Airway epithelial cell (primary cell): Measurements from ENCODE around the gene PDK4. TPM values are rescaled to one million over a fixed set of nuclear protein-coding genes. Genes with fewer than 3 reads are reported as not detected.

Experiments used
- total RNA-seq: library from RNA; depleted of rRNA; stranded (reverse); fragments of >200 nt; gene quantifications from 2 replicates; pipeline ENCODE4 v1.2.3, GENCODE V29; 2015

Gene PDK4
- 0.19 and 0.85 TPM in 2 replicates for total RNA-seq

DNA sequence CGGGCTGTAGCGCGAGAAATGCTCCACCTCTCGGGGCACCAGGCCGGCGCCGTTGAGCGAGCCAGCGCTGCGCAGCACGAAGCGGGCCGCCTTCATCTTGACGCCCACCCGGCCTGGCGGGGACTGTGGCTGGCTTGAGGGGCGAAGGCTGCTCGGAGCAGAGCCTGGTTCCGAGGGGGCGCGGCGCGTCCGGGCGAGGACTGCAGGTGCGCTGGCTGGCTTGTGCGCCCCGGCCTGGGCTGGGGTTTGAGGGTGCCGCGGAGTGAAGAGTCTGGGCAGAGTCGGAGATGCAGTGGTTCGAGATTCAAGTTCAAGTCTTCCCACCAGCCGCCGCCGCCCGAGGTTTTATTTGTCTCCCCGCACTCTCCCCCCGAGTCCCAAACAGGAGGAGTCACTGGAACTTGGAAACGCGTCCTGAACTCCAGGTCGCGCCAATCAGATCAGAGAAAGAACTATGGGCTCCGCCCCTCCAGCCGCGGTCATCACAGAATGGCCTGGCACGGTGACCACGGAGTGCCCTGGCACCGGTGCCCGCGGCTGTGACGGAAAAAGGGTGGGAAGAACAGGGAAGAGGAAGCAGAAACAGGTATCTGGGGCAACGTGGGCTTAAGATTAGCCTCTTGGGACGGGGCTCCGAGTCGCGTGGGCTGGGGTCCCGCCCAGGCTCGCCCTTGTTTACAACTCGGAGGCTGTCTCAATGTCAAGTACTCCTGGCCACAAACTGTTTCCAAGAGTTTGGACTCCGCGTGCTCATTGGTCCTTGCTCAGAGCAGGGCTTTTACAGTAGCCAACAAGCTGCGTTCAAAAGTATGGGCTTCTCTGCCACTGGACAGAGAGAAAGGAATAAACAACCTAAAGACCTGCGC, at the start of gene PDK4:
TSS of gene PDK4 (minus strand) at position 319 of the 866 bp plus-strand sequence. CDS start at position 96, 223 bp downstream.

Other genes with a start within 250 kb of the PDK4 start
- 0.14 TPM in 1 of 2 replicates, not detected in the other for gene PON3, start 200.1 kb downstream of the PDK4 start, total RNA-seq
- 72.4 and 74.0 TPM in 2 replicates for gene PON2, start 161.5 kb downstream of the PDK4 start, total RNA-seq
- not detected in 2 replicates for gene ASB4, start 110.6 kb downstream of the PDK4 start, total RNA-seq
- gene DYNC1I1, start 176.0 kb upstream of the PDK4 start, total RNA-seq = 0.21 TPM in 1 of 2 replicates, not detected in the other